Stomach (tissue), 9 donors: ENCODE results near the gene RALY. TPM values are rescaled to one million over a fixed set of nuclear protein-coding genes. Genes with fewer than 3 reads are reported as not detected.
A peak's percentile ranks its signal among the peaks of the same experiment; 100 is the strongest.

Experiments used
- DNase-seq, 2 donors: peaks; one replicate each; pipeline versions ENCODE4 v3.0.0 to v3.0.0-alpha.2; 2013 to 2019
- H3K27ac ChIP-seq, 5 donors: fragments of 200-600 bp in 4 of 5; sonication (generic) in 4 of 5; one replicate each; pipeline ENCODE4 v1.5.1; 2013 to 2019; ENCODE audit warnings: mild to moderate bottlenecking in 1 of 5, moderate library complexity in 1 of 5
- H3K27me3 ChIP-seq, 3 donors: fragments of 200-600 bp; sonication (generic); one replicate each; pipeline ENCODE4 v1.5.1; 2017 to 2019; ENCODE audit warnings: mixed run types in 1 of 3
- H3K36me3 ChIP-seq, 4 donors: fragments of 200-600 bp; sonication (generic); 1 replicate in 3 of 4; 2 replicates in 1 of 4; pipeline ENCODE4 v1.5.1; 2016 to 2019
- H3K4me1 ChIP-seq, 4 donors: fragments of 200-600 bp; sonication (generic); one replicate each; pipeline ENCODE4 v1.5.1; 2016 to 2019
- H3K4me3 ChIP-seq, 4 donors: fragments of 200-600 bp; sonication (generic) in 3 of 4; one replicate each; pipeline ENCODE4 v1.5.1; 2016 to 2019; ENCODE audit warnings: mild to moderate bottlenecking in 1 of 4
- H3K9me3 ChIP-seq, 4 donors: fragments of 200-600 bp; sonication (generic); one replicate each; pipeline ENCODE4 v1.5.1; 2016 to 2019
- CTCF ChIP-seq, 7 experiments: fragments of 450-650 bp in 4 of 7; fragments of 200-600 bp in 3 of 7; sonication (generic) in 3 of 7; IDR thresholded peaks; one replicate each; pipeline ENCODE4 v1.5.1; 2016 to 2019; ENCODE audit warnings: antibody characterized with exemption in 7 of 7, control low read depth in 2 of 7, mild to moderate bottlenecking in 1 of 7
- EP300 ChIP-seq: sonication (generic); formaldehyde crosslinking; IDR thresholded peaks from one replicate; pipeline ENCODE4 v1.6.1; 2017; ENCODE audit warnings: antibody characterized with exemption
- POLR2A ChIP-seq, 4 donors: fragments of 450-650 bp; IDR thresholded peaks; one replicate each; pipeline ENCODE4 v1.6.1; 2016; ENCODE audit warnings: antibody characterized with exemption in 4 of 4, control low read depth in 2 of 4, mild to moderate bottlenecking in 1 of 4, moderate library complexity in 1 of 4
- POLR2AphosphoS5 ChIP-seq, 3 donors: sonication (generic); formaldehyde crosslinking; IDR thresholded peaks; one replicate each; pipeline ENCODE4 v1.6.1; 2016; ENCODE audit warnings: antibody characterized with exemption in 3 of 3
- WGBS, 5 donors: extraction: QIAGEN DNeasy Blood & Tissue Kit in 3 of 5; methylation state at CpG; one replicate each; pipeline versions ENCODE4 v1.1.5 to v1.1.7; 2013 to 2018; 5-methylcytosine and 5-hydroxymethylcytosine counted together
- intact Hi-C: fragments of 100-400 bp; cut with DNase I; formaldehyde crosslinking; loops from one replicate; pipeline ENCODE4 v1.15.1; 2023; ENCODE audit warnings: low total_unique reads
- polyA plus RNA-seq, 3 donors: library from polyadenylated mRNA; stranded (reverse); fragments of 200-250 nt; gene quantifications; one replicate each; pipeline ENCODE4 v1.2.3, GENCODE V29; 2013
- total RNA-seq, 5 donors: library from RNA; depleted of rRNA; stranded (reverse); fragments of >200 nt; gene quantifications; one replicate each; pipeline versions ENCODE4 v1.1.0 to v1.2.3, GENCODE V29; 2014 to 2016
- donor health status: healthy with polysubstance abuse.
- donor health status: Bipolar disorder and iron deficiency.
- donor health status: healthy.

The RALY gene
- total and polyA plus RNA-seq, 8 donors, result 21.6 to 389 (median 97.7) TPM

GRCh38 chr20:34108616-34109174 lies 115.0 kb downstream of the RALY start:
- intact Hi-C loops, result no loop called here
- no peaks in the 10 kb centered on the region for H3K9me3 ChIP-seq
- no peak for TF ChIP-seq POLR2A (IDR thresholded peaks at IDR 0.05)
- TF ChIP-seq EP300, result no peak
- no peak for TF ChIP-seq POLR2AphosphoS5 (IDR thresholded peaks at IDR 0.05)
- no peak for TF ChIP-seq CTCF (IDR thresholded peaks at IDR 0.05)
- H3K4me1 ChIP-seq, result peaks cover 46 to 78% (median 56%) of the 10 kb centered on the region in 4 donors
- peaks cover 14 to 35% (median 34%) of the 10 kb centered on the region in 4 donors for H3K36me3 ChIP-seq
- H3K4me3 ChIP-seq, result peak overlapping the region in 1 of 4 donors; percentile 79
- 65 to 83% (median 70%) methylated on average over 4 of the region's 4 CpGs for WGBS, 5 donors
- no peaks in the 10 kb centered on the region for H3K27me3 ChIP-seq
- no peak for DNase-seq
- no peak overlapping the region for H3K27ac ChIP-seq

GRCh38 chr20:34109442-34109841 lies 115.7 kb downstream of the RALY start:
- H3K9me3 ChIP-seq, result no peaks in the 10 kb centered on the region
- no peaks in the 10 kb centered on the region for H3K27me3 ChIP-seq
- TF ChIP-seq POLR2AphosphoS5 (IDR thresholded peaks at IDR 0.05), result no peak
- no peak for TF ChIP-seq POLR2A (IDR thresholded peaks at IDR 0.05)
- no peak for TF ChIP-seq EP300
- no peak for TF ChIP-seq CTCF (IDR thresholded peaks at IDR 0.05)
- peak overlapping the region in 2 of 4 donors; percentile 79 to 95 for H3K4me3 ChIP-seq
- no peak overlapping the region for H3K27ac ChIP-seq
- intact Hi-C loops, result no loop called here
- H3K4me1 ChIP-seq, result peaks cover 46 to 73% (median 56%) of the 10 kb centered on the region in 4 donors
- no peak for DNase-seq
- peaks cover 8 to 28% (median 27%) of the 10 kb centered on the region in 4 donors for H3K36me3 ChIP-seq
- 86 to 88% (median 87%) methylated on average over 6 of the region's 6 CpGs for WGBS, 5 donors

GRCh38 chr20:34110025-34110744 lies 116.5 kb downstream of the RALY start:
- peaks cover 1 to 21% (median 20%) of the 10 kb centered on the region in 4 donors for H3K36me3 ChIP-seq
- WGBS, 5 donors, result 68 to 75% (median 69%) methylated on average over 10 of the region's 10 CpGs
- no peaks in the 10 kb centered on the region for H3K27me3 ChIP-seq
- intact Hi-C loops, result no loop called here
- no peaks in the 10 kb centered on the region for H3K9me3 ChIP-seq
- peak overlapping the region; percentile 79 to 98 (median 96) for H3K4me3 ChIP-seq
- H3K27ac ChIP-seq, result peak overlapping the region in 4 of 5 donors; percentile 98 to 100 (median 98)
- TF ChIP-seq EP300, result no peak
- no peak for TF ChIP-seq POLR2AphosphoS5 (IDR thresholded peaks at IDR 0.05)
- no peak for DNase-seq
- peaks cover 46 to 65% (median 54%) of the 10 kb centered on the region in 4 donors for H3K4me1 ChIP-seq

GRCh38 chr20:34110745-34111641 lies 117.3 kb downstream of the RALY start:
- Histone ChIP-seq H3K9me3 (no peaks in the 10 kb centered on the region), H3K27me3 (no peaks in the 10 kb centered on the region), H3K27ac (peak overlapping the region; percentile 95 to 100 (median 98)), H3K36me3 (peaks cover 0 to 17% (median 13%) of the 10 kb centered on the region in 4 donors), H3K4me3 (peak overlapping the region; percentile 79 to 98 (median 96)), H3K4me1 (peaks cover 43 to 58% (median 50%) of the 10 kb centered on the region in 4 donors)
- peak in 1 of 2 donors; percentile 65 for DNase-seq
- intact Hi-C loops, result no loop called here
- TF ChIP-seq POLR2A (IDR thresholded peaks at IDR 0.05), result no peak
- TF ChIP-seq POLR2AphosphoS5 (IDR thresholded peaks at IDR 0.05), result peak in 2 of 3 donors; percentile 37 to 40
- WGBS, 5 donors, result 2% methylated on average over 22 of the region's 22 CpGs
